ENCODE data around the gene IL1RAPL2.

Gene IL1RAPL2

GRCh38 chrX:104922206-104922621 is 356.2 kb downstream of the IL1RAPL2 start:
- TF ChIP-seq RARB (CRISPR knock-in tag; IDR thresholded peaks at IDR 0.05) (no peak), PPARA (CRISPR knock-in tag; IDR thresholded peaks at IDR 0.05; ENCODE audit: borderline replicate concordance) (no peak), TCF4 (CRISPR knock-in tag; IDR thresholded peaks at IDR 0.05; ENCODE audit: borderline replicate concordance) (no peak), BACH2 (CRISPR knock-in tag; IDR thresholded peaks at IDR 0.05; ENCODE audit: borderline replicate concordance) (no peak), ZNF565 (CRISPR knock-in tag; conservative IDR thresholded peaks at IDR 0.05; ENCODE audit: low read depth) (no peak)
- ATAC-seq: peak; percentile 99

- no peak for TF ChIP-seq ZNF70 (CRISPR knock-in tag; IDR thresholded peaks at IDR 0.05)
- no peak for TF ChIP-seq ZFP30 (CRISPR knock-in tag; IDR thresholded peaks at IDR 0.05)
- no peak for TF ChIP-seq OSR1 (CRISPR knock-in tag; IDR thresholded peaks at IDR 0.05)
- TF ChIP-seq PATZ1 (CRISPR knock-in tag; IDR thresholded peaks at IDR 0.05; ENCODE audit: borderline replicate concordance): no peak
- no peak for TF ChIP-seq BACH2 (CRISPR knock-in tag; IDR thresholded peaks at IDR 0.05; ENCODE audit: borderline replicate concordance)
- no peak for TF ChIP-seq ISL1 (CRISPR knock-in tag; IDR thresholded peaks at IDR 0.05)
- no peak for TF ChIP-seq GLIS3 (CRISPR knock-in tag; IDR thresholded peaks at IDR 0.05)
- no peak for TF ChIP-seq ZNF8 (CRISPR knock-in tag; IDR thresholded peaks at IDR 0.05)
- no peak for TF ChIP-seq CSDC2 (CRISPR knock-in tag; IDR thresholded peaks at IDR 0.05)
- no peak for TF ChIP-seq ZFP3 (CRISPR knock-in tag; IDR thresholded peaks at IDR 0.05)
- TF ChIP-seq, protein P1, sequence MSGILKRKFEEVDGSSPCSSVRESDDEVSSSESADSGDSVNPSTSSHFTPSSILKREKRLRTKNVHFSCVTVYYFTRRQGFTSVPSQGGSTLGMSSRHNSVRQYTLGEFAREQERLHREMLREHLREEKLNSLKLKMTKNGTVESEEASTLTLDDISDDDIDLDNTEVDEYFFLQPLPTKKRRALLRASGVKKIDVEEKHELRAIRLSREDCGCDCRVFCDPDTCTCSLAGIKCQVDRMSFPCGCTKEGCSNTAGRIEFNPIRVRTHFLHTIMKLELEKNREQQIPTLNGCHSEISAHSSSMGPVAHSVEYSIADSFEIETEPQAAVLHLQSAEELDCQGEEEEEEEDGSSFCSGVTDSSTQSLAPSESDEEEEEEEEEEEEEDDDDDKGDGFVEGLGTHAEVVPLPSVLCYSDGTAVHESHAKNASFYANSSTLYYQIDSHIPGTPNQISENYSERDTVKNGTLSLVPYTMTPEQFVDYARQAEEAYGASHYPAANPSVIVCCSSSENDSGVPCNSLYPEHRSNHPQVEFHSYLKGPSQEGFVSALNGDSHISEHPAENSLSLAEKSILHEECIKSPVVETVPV (CRISPR knock-in tag; IDR thresholded peaks at IDR 0.05): no peak
- TF ChIP-seq RARB (CRISPR knock-in tag; IDR thresholded peaks at IDR 0.05): no peak
- TF ChIP-seq ZNF565 (CRISPR knock-in tag; conservative IDR thresholded peaks at IDR 0.05; ENCODE audit: low read depth): no peak
- no peak for TF ChIP-seq TOX (CRISPR knock-in tag; IDR thresholded peaks at IDR 0.05; ENCODE audit: borderline replicate concordance)
- TF ChIP-seq ZC3H10 (CRISPR knock-in tag; IDR thresholded peaks at IDR 0.05): no peak
- no peak for TF ChIP-seq ESRRG (CRISPR knock-in tag; IDR thresholded peaks at IDR 0.05)
- TF ChIP-seq PPARA (CRISPR knock-in tag; IDR thresholded peaks at IDR 0.05; ENCODE audit: borderline replicate concordance): no peak
Measured at GRCh38 chrX:104929324-104929723, 363.3 kb downstream of the IL1RAPL2 start.

DNA sequence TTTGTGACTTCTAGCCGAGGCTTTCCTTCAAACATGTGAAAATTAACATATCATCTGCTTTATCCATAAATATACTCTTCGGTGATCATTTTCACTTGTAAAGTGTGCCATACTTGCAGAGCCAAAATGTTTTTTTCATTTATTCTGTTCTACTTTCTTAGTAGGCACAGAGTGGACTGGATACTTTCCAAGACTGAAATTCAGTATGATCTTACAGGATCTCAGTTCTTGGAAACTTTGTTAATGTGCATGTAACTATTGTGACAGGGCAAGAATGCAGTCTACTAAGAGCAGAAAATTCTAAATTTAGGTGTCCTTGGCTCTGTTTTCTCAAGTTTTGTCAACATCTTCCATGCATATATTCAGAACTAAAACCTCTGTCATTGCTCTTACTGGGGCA is 369.6 kb downstream of the IL1RAPL2 start:
- TF ChIP-seq POU6F1 (CRISPR knock-in tag; IDR thresholded peaks at IDR 0.05; ENCODE audit: borderline replicate concordance, low read depth) (no peak), ZNF8 (CRISPR knock-in tag; IDR thresholded peaks at IDR 0.05) (no peak), ZNF70 (CRISPR knock-in tag; IDR thresholded peaks at IDR 0.05) (no peak), GLIS3 (CRISPR knock-in tag; IDR thresholded peaks at IDR 0.05) (no peak), ZNF565 (CRISPR knock-in tag; conservative IDR thresholded peaks at IDR 0.05; ENCODE audit: low read depth) (no peak), TOX (CRISPR knock-in tag; IDR thresholded peaks at IDR 0.05; ENCODE audit: borderline replicate concordance) (no peak), ZFP30 (CRISPR knock-in tag; IDR thresholded peaks at IDR 0.05) (no peak), OSR1 (CRISPR knock-in tag; IDR thresholded peaks at IDR 0.05) (no peak), CSDC2 (CRISPR knock-in tag; IDR thresholded peaks at IDR 0.05) (no peak), PATZ1 (CRISPR knock-in tag; IDR thresholded peaks at IDR 0.05; ENCODE audit: borderline replicate concordance) (no peak), TCF4 (CRISPR knock-in tag; IDR thresholded peaks at IDR 0.05; ENCODE audit: borderline replicate concordance) (no peak), BACH2 (CRISPR knock-in tag; IDR thresholded peaks at IDR 0.05; ENCODE audit: borderline replicate concordance) (no peak)
- TF ChIP-seq, protein P2, sequence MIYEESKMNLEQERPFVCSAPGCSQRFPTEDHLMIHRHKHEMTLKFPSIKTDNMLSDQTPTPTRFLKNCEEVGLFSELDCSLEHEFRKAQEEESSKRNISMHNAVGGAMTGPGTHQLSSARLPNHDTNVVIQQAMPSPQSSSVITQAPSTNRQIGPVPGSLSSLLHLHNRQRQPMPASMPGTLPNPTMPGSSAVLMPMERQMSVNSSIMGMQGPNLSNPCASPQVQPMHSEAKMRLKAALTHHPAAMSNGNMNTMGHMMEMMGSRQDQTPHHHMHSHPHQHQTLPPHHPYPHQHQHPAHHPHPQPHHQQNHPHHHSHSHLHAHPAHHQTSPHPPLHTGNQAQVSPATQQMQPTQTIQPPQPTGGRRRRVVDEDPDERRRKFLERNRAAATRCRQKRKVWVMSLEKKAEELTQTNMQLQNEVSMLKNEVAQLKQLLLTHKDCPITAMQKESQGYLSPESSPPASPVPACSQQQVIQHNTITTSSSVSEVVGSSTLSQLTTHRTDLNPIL (CRISPR knock-in tag; IDR thresholded peaks at IDR 0.05; ENCODE audit: low read depth): no peak
- TF ChIP-seq, protein P3, sequence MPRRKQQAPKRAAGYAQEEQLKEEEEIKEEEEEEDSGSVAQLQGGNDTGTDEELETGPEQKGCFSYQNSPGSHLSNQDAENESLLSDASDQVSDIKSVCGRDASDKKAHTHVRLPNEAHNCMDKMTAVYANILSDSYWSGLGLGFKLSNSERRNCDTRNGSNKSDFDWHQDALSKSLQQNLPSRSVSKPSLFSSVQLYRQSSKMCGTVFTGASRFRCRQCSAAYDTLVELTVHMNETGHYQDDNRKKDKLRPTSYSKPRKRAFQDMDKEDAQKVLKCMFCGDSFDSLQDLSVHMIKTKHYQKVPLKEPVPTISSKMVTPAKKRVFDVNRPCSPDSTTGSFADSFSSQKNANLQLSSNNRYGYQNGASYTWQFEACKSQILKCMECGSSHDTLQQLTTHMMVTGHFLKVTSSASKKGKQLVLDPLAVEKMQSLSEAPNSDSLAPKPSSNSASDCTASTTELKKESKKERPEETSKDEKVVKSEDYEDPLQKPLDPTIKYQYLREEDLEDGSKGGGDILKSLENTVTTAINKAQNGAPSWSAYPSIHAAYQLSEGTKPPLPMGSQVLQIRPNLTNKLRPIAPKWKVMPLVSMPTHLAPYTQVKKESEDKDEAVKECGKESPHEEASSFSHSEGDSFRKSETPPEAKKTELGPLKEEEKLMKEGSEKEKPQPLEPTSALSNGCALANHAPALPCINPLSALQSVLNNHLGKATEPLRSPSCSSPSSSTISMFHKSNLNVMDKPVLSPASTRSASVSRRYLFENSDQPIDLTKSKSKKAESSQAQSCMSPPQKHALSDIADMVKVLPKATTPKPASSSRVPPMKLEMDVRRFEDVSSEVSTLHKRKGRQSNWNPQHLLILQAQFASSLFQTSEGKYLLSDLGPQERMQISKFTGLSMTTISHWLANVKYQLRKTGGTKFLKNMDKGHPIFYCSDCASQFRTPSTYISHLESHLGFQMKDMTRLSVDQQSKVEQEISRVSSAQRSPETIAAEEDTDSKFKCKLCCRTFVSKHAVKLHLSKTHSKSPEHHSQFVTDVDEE (CRISPR knock-in tag; IDR thresholded peaks at IDR 0.05): no peak
- TF ChIP-seq, protein P1 (CRISPR knock-in tag; IDR thresholded peaks at IDR 0.05): no peak
- no peak for ATAC-seq

More at GRCh38 chrX:104929324-104929723, 363.3 kb downstream of the IL1RAPL2 start:
- ATAC-seq: no peak
